Measurements from ENCODE around the gene SPATA6. TPM values are rescaled to one million over a fixed set of nuclear protein-coding genes. Genes with fewer than 3 reads are reported as not detected.

SPATA6 gene
- total RNA-seq, 1 donor from 2014 or later, result 0.79 TPM

DNA sequence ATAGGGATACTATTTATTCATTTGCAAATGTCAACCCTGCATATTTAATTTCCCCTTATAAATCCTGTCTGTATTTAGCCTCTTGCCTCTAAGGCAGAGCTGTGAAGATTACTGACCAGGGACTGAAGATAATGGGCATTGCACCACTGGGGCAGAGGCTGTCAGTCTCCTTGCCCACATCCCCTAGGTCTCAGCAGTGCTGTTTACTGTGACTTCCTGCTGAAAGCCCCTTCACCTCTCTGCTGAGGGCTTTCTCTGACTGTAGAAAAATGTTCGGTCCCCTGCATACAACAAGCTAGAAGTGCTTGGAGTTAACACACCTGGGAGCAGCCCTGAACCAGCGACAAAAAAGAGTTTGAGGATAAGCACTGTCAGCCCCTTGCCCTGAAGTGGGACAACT, 220.7 kb downstream of the SPATA6 start:
- DNase-seq (ENCODE audit: low read depth) (no peak), FAIRE-seq (no peak)
- TF ChIP-seq, protein P1, sequence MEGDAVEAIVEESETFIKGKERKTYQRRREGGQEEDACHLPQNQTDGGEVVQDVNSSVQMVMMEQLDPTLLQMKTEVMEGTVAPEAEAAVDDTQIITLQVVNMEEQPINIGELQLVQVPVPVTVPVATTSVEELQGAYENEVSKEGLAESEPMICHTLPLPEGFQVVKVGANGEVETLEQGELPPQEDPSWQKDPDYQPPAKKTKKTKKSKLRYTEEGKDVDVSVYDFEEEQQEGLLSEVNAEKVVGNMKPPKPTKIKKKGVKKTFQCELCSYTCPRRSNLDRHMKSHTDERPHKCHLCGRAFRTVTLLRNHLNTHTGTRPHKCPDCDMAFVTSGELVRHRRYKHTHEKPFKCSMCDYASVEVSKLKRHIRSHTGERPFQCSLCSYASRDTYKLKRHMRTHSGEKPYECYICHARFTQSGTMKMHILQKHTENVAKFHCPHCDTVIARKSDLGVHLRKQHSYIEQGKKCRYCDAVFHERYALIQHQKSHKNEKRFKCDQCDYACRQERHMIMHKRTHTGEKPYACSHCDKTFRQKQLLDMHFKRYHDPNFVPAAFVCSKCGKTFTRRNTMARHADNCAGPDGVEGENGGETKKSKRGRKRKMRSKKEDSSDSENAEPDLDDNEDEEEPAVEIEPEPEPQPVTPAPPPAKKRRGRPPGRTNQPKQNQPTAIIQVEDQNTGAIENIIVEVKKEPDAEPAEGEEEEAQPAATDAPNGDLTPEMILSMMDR (IDR thresholded peaks at IDR 0.05; ENCODE audit: insufficient read depth, low read length, severe bottlenecking), result no peak
- Histone ChIP-seq H3K4me3 (ENCODE audit: low read depth, low read length) (no peak overlapping the region), H3K36me3 (ENCODE audit: control insufficient read depth, insufficient read depth, low read length) (no peaks in the 10 kb centered on the region), H3K27me3 (ENCODE audit: control insufficient read depth, insufficient read depth, low read length) (no peaks in the 10 kb centered on the region)

DNA sequence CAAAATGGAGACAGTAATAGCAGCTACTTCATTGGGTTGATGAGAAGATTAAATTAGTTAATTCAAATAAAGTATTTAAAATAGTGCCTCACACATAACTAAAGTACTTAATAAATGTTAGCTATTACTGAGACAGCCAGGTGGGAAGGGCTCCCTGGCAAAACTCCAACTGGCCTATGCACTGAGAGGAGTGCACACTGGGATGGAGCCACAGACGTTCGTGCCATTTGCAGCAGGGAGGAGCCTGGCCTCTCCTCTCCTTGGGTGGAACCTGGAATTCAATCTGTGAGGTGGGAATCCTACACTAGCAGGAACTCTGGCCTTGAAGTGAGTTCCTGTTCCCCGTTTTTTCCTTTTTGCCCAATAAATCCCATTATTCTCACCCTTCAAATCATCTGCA, 221.4 kb downstream of the SPATA6 start:
- TF ChIP-seq, protein P1 (IDR thresholded peaks at IDR 0.05; ENCODE audit: insufficient read depth, low read length, severe bottlenecking), result no peak
- FAIRE-seq (no peak), DNase-seq (ENCODE audit: low read depth) (no peak)
- no peaks in the 10 kb centered on the region for H3K27me3 ChIP-seq (ENCODE audit: control insufficient read depth, insufficient read depth, low read length)
- H3K36me3 ChIP-seq (ENCODE audit: control insufficient read depth, insufficient read depth, low read length), result no peaks in the 10 kb centered on the region
- H3K4me3 ChIP-seq (ENCODE audit: low read depth, low read length), result no peak overlapping the region

DNA sequence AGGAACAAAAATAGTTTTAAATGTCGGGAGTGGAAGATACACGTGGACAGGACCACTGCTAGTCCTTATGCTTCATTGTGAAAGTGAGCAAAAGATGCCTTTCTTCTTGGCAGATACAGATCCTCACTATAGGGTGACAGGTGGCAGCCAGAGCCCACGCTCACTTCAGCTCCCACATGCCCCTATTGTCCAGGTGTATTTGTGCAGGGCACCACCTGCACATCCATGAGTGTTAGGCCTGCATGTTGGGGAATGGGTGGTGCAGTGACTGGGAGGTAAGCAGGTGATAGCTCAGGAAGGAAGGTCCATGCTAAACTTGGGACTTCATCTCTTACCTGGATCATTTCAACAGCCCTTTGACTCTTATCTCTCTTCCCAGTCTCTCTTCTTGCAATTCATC, 222.1 kb downstream of the SPATA6 start:
- H3K4me3 ChIP-seq (ENCODE audit: low read depth, low read length), result no peak overlapping the region
- FAIRE-seq, result no peak
- no peaks in the 10 kb centered on the region for H3K27me3 ChIP-seq (ENCODE audit: control insufficient read depth, insufficient read depth, low read length)
- H3K36me3 ChIP-seq (ENCODE audit: control insufficient read depth, insufficient read depth, low read length), result no peaks in the 10 kb centered on the region
- no peak for DNase-seq (ENCODE audit: low read depth)
- TF ChIP-seq, protein P1 (IDR thresholded peaks at IDR 0.05; ENCODE audit: insufficient read depth, low read length, severe bottlenecking), result no peak

DNA sequence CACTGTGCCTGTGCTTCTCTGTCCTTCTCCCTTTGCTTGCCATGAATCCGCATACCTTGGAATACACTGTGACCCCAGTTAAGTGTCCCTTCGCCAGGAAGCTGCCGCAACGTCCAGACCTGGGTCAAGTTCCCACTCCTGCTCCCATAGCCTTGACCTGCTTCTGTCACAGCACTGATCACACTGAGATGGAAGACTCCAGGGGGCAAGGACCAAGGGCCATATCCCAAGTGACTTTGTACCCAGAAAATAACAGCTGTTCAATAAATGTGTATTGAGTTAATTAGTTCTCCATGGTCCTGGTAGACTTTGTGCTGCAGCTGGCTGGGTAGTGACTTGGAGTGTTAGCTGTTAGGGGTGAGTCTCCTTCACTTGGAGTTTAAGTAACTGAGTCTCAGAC, 223.6 kb downstream of the SPATA6 start:
- FAIRE-seq, result no peak

DNA sequence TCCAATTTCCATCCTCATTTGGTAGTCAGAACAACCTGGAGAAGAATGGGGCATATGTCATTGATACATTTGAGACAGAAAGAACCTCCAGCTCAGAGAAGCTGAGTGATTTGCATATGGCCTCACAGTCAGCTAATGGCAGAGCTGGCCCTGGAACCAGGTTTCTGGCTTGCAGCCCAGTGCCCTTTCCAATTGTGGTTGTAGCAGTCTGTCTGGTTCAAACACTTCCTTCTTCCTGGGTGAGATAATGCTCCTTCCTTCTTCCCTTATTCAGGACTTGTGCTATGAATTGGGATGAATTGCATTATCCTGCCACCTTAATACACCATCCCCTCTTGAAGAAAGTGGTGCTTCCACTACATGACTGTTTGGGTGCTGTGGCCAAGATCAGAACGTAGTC, 225.3 kb downstream of the SPATA6 start:
- TF ChIP-seq, protein P1 (IDR thresholded peaks at IDR 0.05; ENCODE audit: insufficient read depth, low read length, severe bottlenecking), result no peak
- DNase-seq (ENCODE audit: low read depth) (peak; percentile 30), FAIRE-seq (no peak)
- Histone ChIP-seq H3K36me3 (ENCODE audit: control insufficient read depth, insufficient read depth, low read length) (no peaks in the 10 kb centered on the region), H3K27me3 (ENCODE audit: control insufficient read depth, insufficient read depth, low read length) (no peaks in the 10 kb centered on the region), H3K4me3 (ENCODE audit: low read depth, low read length) (no peak overlapping the region)

More for the DNA sequence above, 223.6 kb downstream of the SPATA6 start:
- Histone ChIP-seq H3K36me3 (ENCODE audit: control insufficient read depth, insufficient read depth, low read length) (no peaks in the 10 kb centered on the region), H3K4me3 (ENCODE audit: low read depth, low read length) (no peak overlapping the region), H3K27me3 (ENCODE audit: control insufficient read depth, insufficient read depth, low read length) (no peaks in the 10 kb centered on the region)
- TF ChIP-seq, protein P1 (IDR thresholded peaks at IDR 0.05; ENCODE audit: insufficient read depth, low read length, severe bottlenecking), result no peak
- DNase-seq (ENCODE audit: low read depth), result no peak

Other genes starting within 250 kb of the SPATA6 start
- not detected in 2 replicates for gene SLC5A9, start 249.5 kb downstream of the SPATA6 start, total RNA-seq

Data from bronchial epithelial cell (primary cell).